GM23338 (cell line): ENCODE results near the gene SART1. TPM values are rescaled to one million over a fixed set of nuclear protein-coding genes. Genes with fewer than 3 reads are reported as not detected.
A peak's percentile ranks its signal among the peaks of the same experiment; 100 is the strongest.

Source experiments
- ATAC-seq: fragments of 200-7000 bp; cut with Tn5 transposase; 3 replicates; pipeline ENCODE4 v1.9.1; 2020
- DNase-seq: peaks from one replicate; pipeline ENCODE4 v3.0.0-alpha.2; 2015; ENCODE audit warnings: low spot score
- H2AFZ ChIP-seq: fragments of 200-600 bp; sonication (generic); 2 replicates; pipeline ENCODE4 v1.8.0; 2016; ENCODE audit warnings: antibody characterized with exemption, mild to moderate bottlenecking, moderate library complexity
- H3F3A ChIP-seq: fragments of 200-600 bp; sonication (generic); replicated peaks from 2 replicates; pipeline ENCODE4 v1.8.0; 2017; ENCODE audit warnings: antibody characterized with exemption, mixed run types, low read depth
- H3K27ac ChIP-seq: fragments of 200-600 bp; sonication (generic); 2 replicates; pipeline ENCODE4 v1.6.1; 2016; ENCODE audit warnings: low read depth
- H3K27me3 ChIP-seq: fragments of 200-600 bp; sonication (generic); 2 replicates; pipeline ENCODE4 v1.8.0; 2016; ENCODE audit warnings: mild to moderate bottlenecking, mixed run types, moderate library complexity; ENCODE audit not compliant: insufficient read depth
- H3K36me3 ChIP-seq: fragments of 200-600 bp; sonication (generic); 2 replicates; pipeline ENCODE4 v1.8.0; 2016; ENCODE audit warnings: mild to moderate bottlenecking; ENCODE audit not compliant: insufficient read depth
- H3K4me1 ChIP-seq: fragments of 200-600 bp; sonication (generic); 2 replicates; pipeline ENCODE4 v1.8.0; 2016; ENCODE audit warnings: mild to moderate bottlenecking, moderate library complexity; ENCODE audit not compliant: insufficient read depth
- H3K4me2 ChIP-seq: fragments of 200-600 bp; sonication (generic); 2 replicates; pipeline ENCODE4 v1.7.1; 2017; ENCODE audit warnings: mixed run types
- H3K4me3 ChIP-seq: fragments of 200-600 bp; sonication (generic); 2 replicates; pipeline ENCODE4 v1.6.1; 2016; ENCODE audit warnings: mixed run types
- H3K79me2 ChIP-seq: fragments of 200-600 bp; sonication (generic); replicated peaks from 2 replicates; pipeline ENCODE4 v1.8.0; 2017; ENCODE audit warnings: mild to moderate bottlenecking; ENCODE audit not compliant: insufficient read depth
- H3K9me2 ChIP-seq: fragments of 200-600 bp; sonication (generic); 2 replicates; pipeline ENCODE4 v1.8.0; 2017; ENCODE audit not compliant: insufficient read depth
- H4K20me1 ChIP-seq: fragments of 200-600 bp; sonication (generic); replicated peaks from 2 replicates; pipeline ENCODE4 v1.8.0; 2017; ENCODE audit warnings: mild to moderate bottlenecking; ENCODE audit not compliant: insufficient read depth
- H3K27ac Mint-ChIP-seq: 2 replicates; pipeline ENCODE4 v1.8.0; 2020; ENCODE audit warnings: inconsistent platforms, mild to moderate bottlenecking, moderate library complexity, mixed read lengths
- H3K27me3 Mint-ChIP-seq: 3 replicates; pipeline ENCODE4 v1.8.0; 2022; ENCODE audit warnings: low read depth, mild to moderate bottlenecking, moderate library complexity, mixed read lengths, inconsistent platforms; ENCODE audit not compliant: insufficient read depth, poor library complexity
- H3K36me3 Mint-ChIP-seq: 3 replicates; pipeline ENCODE4 v1.8.0; 2021; ENCODE audit warnings: low read depth, mild to moderate bottlenecking, inconsistent platforms, moderate library complexity, mixed read lengths
- H3K4me1 Mint-ChIP-seq: 3 replicates; pipeline ENCODE4 v1.8.0; 2020; ENCODE audit warnings: mild to moderate bottlenecking, inconsistent platforms, mixed read lengths
- H3K4me3 Mint-ChIP-seq: 3 replicates; pipeline ENCODE4 v1.8.0; 2021; ENCODE audit warnings: moderate library complexity, mild to moderate bottlenecking, inconsistent platforms, mixed read lengths
- H3K9me3 Mint-ChIP-seq: 3 replicates; pipeline ENCODE4 v1.8.0; 2020; ENCODE audit warnings: moderate library complexity, mild to moderate bottlenecking, inconsistent platforms, mixed read lengths
- CREB1 ChIP-seq: fragments of 250-450 bp; sonication (Bioruptor Pico); IDR thresholded peaks from 2 replicates; pipeline ENCODE4 v1.5.0; 2020; ENCODE audit warnings: low read depth, mild to moderate bottlenecking, moderate library complexity
- CTCF ChIP-seq, 2 experiments: fragments of 200-600 bp in 1 of 2; sonication (generic) in 1 of 2; conservative IDR thresholded peaks; 2 replicates each; pipeline versions ENCODE4 v1.5.1 to v1.6.1; 2016 to 2017; ENCODE audit warnings: antibody characterized with exemption in 2 of 2, low read depth in 2 of 2, mild to moderate bottlenecking in 2 of 2, moderate library complexity in 1 of 2
- ETS1 ChIP-seq: IDR thresholded peaks from 2 replicates; pipeline ENCODE4 v1.6.1; 2016; ENCODE audit warnings: antibody characterized with exemption
- EZH2 ChIP-seq: fragments of 200-600 bp; sonication (generic); IDR thresholded peaks from one replicate; pipeline ENCODE4 v1.8.0; 2017; ENCODE audit warnings: antibody characterized with exemption, mild to moderate bottlenecking, low read depth; ENCODE audit not compliant: unreplicated experiment
- EZH2phosphoT487 ChIP-seq: fragments of 200-600 bp; sonication (generic); IDR thresholded peaks from one replicate; pipeline ENCODE4 v1.8.1; 2018; ENCODE audit warnings: antibody characterized with exemption; ENCODE audit not compliant: unreplicated experiment
- POLR2AphosphoS5 ChIP-seq: IDR thresholded peaks from 2 replicates; pipeline ENCODE4 v1.6.1; 2016; ENCODE audit warnings: antibody characterized with exemption, low read depth
- REST ChIP-seq: IDR thresholded peaks from one replicate; pipeline ENCODE4 v1.6.1; 2018; ENCODE audit warnings: antibody characterized with exemption; ENCODE audit not compliant: unreplicated experiment
- ZNF114 ChIP-seq: fragments of 250-450 bp; sonication (Bioruptor Pico); IDR thresholded peaks from 2 replicates; pipeline ENCODE4 v1.5.0; 2020; ENCODE audit warnings: mild to moderate bottlenecking, moderate library complexity
- ZNF331 ChIP-seq: fragments of 250-450 bp; sonication (Bioruptor Pico); IDR thresholded peaks from 2 replicates; pipeline ENCODE4 v1.5.0; 2020; ENCODE audit warnings: low read depth, mild to moderate bottlenecking, moderate library complexity
- polyA plus RNA-seq: library from polyadenylated mRNA; unstranded; fragments of >200 nt; fragmentation: Nextera tagmentation; extraction: Ambion mirVana; gene quantifications from 2 replicates; pipeline ENCODE4 v1.2.1, GENCODE V29; 2016
- total RNA-seq: library from RNA; depleted of rRNA; stranded (reverse); fragments of >200 nt; shearing (Covaris generic); gene quantifications from 2 replicates; pipeline ENCODE4 v1.2.3, GENCODE V29; 2014

SART1 gene
- total and polyA plus RNA-seq, 2 experiments from 2014 or later = 43.9 to 91.0 TPM

GRCh38 chr11:65947133-65947532 lies 14.4 kb upstream of the SART1 start:
- Mint-ChIP-seq H3K4me1 (peaks cover 28% of the 10 kb centered on the region), H3K36me3 (peaks cover 2% of the 10 kb centered on the region; the same call in 1 of the 3 replicates), H3K27me3 (peaks cover 9% of the 10 kb centered on the region), H3K9me3 (no peaks in the 10 kb centered on the region), H3K4me3 (peak overlapping the region; percentile 24; the same call in 1 of the 3 replicates), H3K27ac (peak overlapping the region; percentile 50; the same call in 1 of the 2 replicates)
- DNase-seq (peak; percentile 44), ATAC-seq (peak; percentile 5)
- Histone ChIP-seq H3K79me2 (no peaks in the 10 kb centered on the region), H3K27ac (no peak overlapping the region), H3K4me1 (peaks cover 20% of the 10 kb centered on the region), H4K20me1 (no peaks in the 10 kb centered on the region), H3K9me2 (no peaks in the 10 kb centered on the region), H3K36me3 (no peaks in the 10 kb centered on the region), H3K4me2 (no peak overlapping the region; the same call in 1 of the 2 replicates), H3F3A (peaks cover 9% of the 10 kb centered on the region; the same call in 1 of the 2 replicates), H3K4me3 (no peak overlapping the region), H3K27me3 (no peaks in the 10 kb centered on the region), H2AFZ (no peak overlapping the region)
- TF ChIP-seq CTCF (conservative IDR thresholded peaks at IDR 0.05; ENCODE audit: low read depth in 2 of 2) (peak in 1 of 2 experiments; percentile 35; a peak in 2 of 4 replicates), POLR2AphosphoS5 (no peak)

GRCh38 chr11:65947603-65948125 lies 13.9 kb upstream of the SART1 start:
- DNase-seq (no peak), ATAC-seq (no peak)
- Mint-ChIP-seq H3K27me3 (peaks cover 9% of the 10 kb centered on the region), H3K36me3 (peaks cover 2% of the 10 kb centered on the region; the same call in 1 of the 3 replicates), H3K9me3 (no peaks in the 10 kb centered on the region), H3K4me1 (peaks cover 28% of the 10 kb centered on the region), H3K4me3 (no peak overlapping the region; the same call in 2 of the 3 replicates), H3K27ac (peak overlapping the region; percentile 50; the same call in 1 of the 2 replicates)
- no peaks in the 10 kb centered on the region for H3K36me3 ChIP-seq
- H3F3A ChIP-seq = peaks cover 9% of the 10 kb centered on the region; the same call in 1 of the 2 replicates
- no peak overlapping the region for H3K4me2 ChIP-seq
- H2AFZ ChIP-seq = no peak overlapping the region
- no peak overlapping the region for H3K27ac ChIP-seq
- H4K20me1 ChIP-seq = no peaks in the 10 kb centered on the region
- H3K4me3 ChIP-seq = no peak overlapping the region
- no peaks in the 10 kb centered on the region for H3K9me2 ChIP-seq
- peaks cover 20% of the 10 kb centered on the region for H3K4me1 ChIP-seq
- no peaks in the 10 kb centered on the region for H3K27me3 ChIP-seq
- H3K79me2 ChIP-seq = no peaks in the 10 kb centered on the region
- TF ChIP-seq EZH2phosphoT487 = no peak
- no peak for TF ChIP-seq CTCF (conservative IDR thresholded peaks at IDR 0.05; ENCODE audit: low read depth in 2 of 2)
- TF ChIP-seq CREB1 = no peak
- no peak for TF ChIP-seq POLR2AphosphoS5
- no peak for TF ChIP-seq ZNF331 (CRISPR knock-in tag)
- TF ChIP-seq ETS1 = no peak
- no peak for TF ChIP-seq REST
- no peak for TF ChIP-seq ZNF114
- TF ChIP-seq EZH2 = no peak
